Lower leg skin (tissue), 3 donors: ENCODE results near the gene LRTM2.

Experiments used
- POLR2A ChIP-seq, 2 donors: fragments of 450-650 bp; IDR thresholded peaks; one replicate each; pipeline ENCODE4 v1.6.1; 2016 to 2017; ENCODE audit warnings: antibody characterized with exemption in 2 of 2, mild to moderate bottlenecking in 1 of 2, moderate library complexity in 1 of 2
- TF ChIP-seq, protein P1 (sequence below), 3 donors: fragments of 450-650 bp; IDR thresholded peaks; one replicate each; pipeline ENCODE4 v1.5.1; 2016; ENCODE audit warnings: antibody characterized with exemption in 3 of 3, mild to moderate bottlenecking in 3 of 3, moderate library complexity in 2 of 3

DNA sequence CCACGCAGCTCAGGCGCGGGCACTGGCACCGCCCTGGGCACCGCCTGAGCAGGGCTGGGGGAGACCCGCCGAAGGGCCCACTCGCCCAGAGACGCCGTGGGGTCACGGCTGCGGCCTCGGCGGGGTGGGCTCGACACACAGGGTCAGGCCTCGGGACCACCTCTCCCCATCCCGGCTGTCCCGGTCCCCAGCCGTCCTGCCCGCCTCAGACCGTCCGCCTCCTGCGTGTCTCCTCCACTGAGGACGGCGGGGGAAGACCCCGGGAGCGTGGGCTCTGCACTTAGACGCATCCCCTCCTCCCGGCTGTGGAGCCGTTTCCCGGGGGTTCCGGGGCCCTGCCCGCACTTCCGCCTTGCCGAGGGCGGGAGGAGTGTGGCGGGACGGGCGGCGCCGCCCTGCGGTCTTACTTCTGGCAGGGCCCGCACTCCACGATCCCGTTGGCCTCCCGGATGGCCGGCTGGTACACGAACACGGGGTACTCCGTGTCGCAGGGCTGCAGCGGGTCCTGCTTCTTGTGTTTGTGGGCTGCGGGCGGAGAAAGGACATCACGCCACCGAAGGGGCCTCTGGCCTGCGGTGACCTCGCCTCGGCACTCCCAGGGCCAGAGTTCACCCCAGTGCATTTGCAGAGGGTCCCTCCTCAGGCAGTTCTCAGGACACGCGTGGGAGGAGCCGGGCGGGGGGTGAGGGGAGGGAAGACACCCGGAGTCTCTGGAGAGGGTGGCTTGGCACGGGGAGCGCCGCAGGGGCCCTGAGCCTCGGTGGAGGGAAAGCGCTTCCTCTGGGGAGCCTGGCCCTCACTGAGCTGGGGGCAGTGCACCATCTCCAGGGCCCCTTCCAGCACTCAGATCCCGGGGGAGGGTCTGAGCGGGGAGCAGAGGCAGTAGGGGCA is 23.1 kb upstream of the LRTM2 start:
- TF ChIP-seq, protein P1, sequence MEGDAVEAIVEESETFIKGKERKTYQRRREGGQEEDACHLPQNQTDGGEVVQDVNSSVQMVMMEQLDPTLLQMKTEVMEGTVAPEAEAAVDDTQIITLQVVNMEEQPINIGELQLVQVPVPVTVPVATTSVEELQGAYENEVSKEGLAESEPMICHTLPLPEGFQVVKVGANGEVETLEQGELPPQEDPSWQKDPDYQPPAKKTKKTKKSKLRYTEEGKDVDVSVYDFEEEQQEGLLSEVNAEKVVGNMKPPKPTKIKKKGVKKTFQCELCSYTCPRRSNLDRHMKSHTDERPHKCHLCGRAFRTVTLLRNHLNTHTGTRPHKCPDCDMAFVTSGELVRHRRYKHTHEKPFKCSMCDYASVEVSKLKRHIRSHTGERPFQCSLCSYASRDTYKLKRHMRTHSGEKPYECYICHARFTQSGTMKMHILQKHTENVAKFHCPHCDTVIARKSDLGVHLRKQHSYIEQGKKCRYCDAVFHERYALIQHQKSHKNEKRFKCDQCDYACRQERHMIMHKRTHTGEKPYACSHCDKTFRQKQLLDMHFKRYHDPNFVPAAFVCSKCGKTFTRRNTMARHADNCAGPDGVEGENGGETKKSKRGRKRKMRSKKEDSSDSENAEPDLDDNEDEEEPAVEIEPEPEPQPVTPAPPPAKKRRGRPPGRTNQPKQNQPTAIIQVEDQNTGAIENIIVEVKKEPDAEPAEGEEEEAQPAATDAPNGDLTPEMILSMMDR (IDR thresholded peaks at IDR 0.05), result no peak
- no peak for TF ChIP-seq POLR2A (IDR thresholded peaks at IDR 0.05)
